Activated CD4-positive, CD25-positive, alpha-beta regulatory T cell treated with anti-CD3 and anti-CD28 coated beads, Interleukin-2, amount 50 U/mL, for 24 hours (primary cell): ENCODE measurements around the gene MAML1.
"Not testable (repeated sequence)": the region's sequence is repeated elsewhere in the genome, so short reads cannot be mapped to it uniquely, and the experiment has no call there.

Experiments used
- ATAC-seq, 2 donors: fragments of 150-1000 bp; cut with Tn5 transposase; one replicate each; pipeline ENCODE4 v1.10.0; 2021; ENCODE audit warnings: mild to moderate bottlenecking in 1 of 2, moderate library complexity in 1 of 2

Gene MAML1

GRCh38 chr5:179734536-179735164 lies 2.0 kb downstream of the MAML1 start:
- no peak for ATAC-seq

GRCh38 chr5:179738742-179739141 lies 6.1 kb downstream of the MAML1 start:
- no peak for ATAC-seq

- ATAC-seq = not testable (repeated sequence)
Measured at GRCh38 chr5:179744106-179744505, 11.5 kb downstream of the MAML1 start.

- ATAC-seq = no peak
Measured at GRCh38 chr5:179746872-179747271, 14.2 kb downstream of the MAML1 start.

GRCh38 chr5:179747811-179748210 lies 15.2 kb downstream of the MAML1 start:
- peak; percentile 45 to 46 for ATAC-seq

- no peak for ATAC-seq
Measured at GRCh38 chr5:179749857-179750508, 17.4 kb downstream of the MAML1 start.

GRCh38 chr5:179753971-179754370 lies 21.3 kb downstream of the MAML1 start:
- ATAC-seq = no peak

GRCh38 chr5:179755022-179755421 lies 22.4 kb downstream of the MAML1 start:
- ATAC-seq = no peak

GRCh38 chr5:179758955-179759354 lies 26.3 kb downstream of the MAML1 start:
- peak; percentile 27 to 34 for ATAC-seq

- ATAC-seq = peak; percentile 89 to 93
Measured at GRCh38 chr5:179759581-179760551, 27.2 kb downstream of the MAML1 start.

GRCh38 chr5:179762079-179762780 lies 29.6 kb downstream of the MAML1 start:
- no peak for ATAC-seq

- no peak for ATAC-seq
Measured at GRCh38 chr5:179762781-179763176, 30.2 kb downstream of the MAML1 start.

- ATAC-seq = no peak
Measured at GRCh38 chr5:179763215-179763945, 30.8 kb downstream of the MAML1 start.

GRCh38 chr5:179764056-179764455 lies 31.4 kb downstream of the MAML1 start:
- ATAC-seq = no peak

- no peak for ATAC-seq
Measured at GRCh38 chr5:179765400-179765799, 32.8 kb downstream of the MAML1 start.

- ATAC-seq = no peak
Measured at GRCh38 chr5:179766021-179766725, 33.6 kb downstream of the MAML1 start.

GRCh38 chr5:179766726-179767455 lies 34.3 kb downstream of the MAML1 start:
- no peak for ATAC-seq

- no peak for ATAC-seq
Measured at GRCh38 chr5:179767496-179768100, 35.0 kb downstream of the MAML1 start.

GRCh38 chr5:179768326-179769085 lies 35.9 kb downstream of the MAML1 start:
- peak; percentile 72 to 79 for ATAC-seq
